CD4-positive, alpha-beta T cell treated with Interleukin-1 beta for 1 hour (primary cell): ENCODE data around the gene ADAM12.
"Not testable (repeated sequence)": the region's sequence is repeated elsewhere in the genome, so short reads cannot be mapped to it uniquely, and the experiment has no call there.

Experiments
- DNase-seq, 2 donors: peaks; one replicate each; pipeline ENCODE4 v3.0.0-alpha.2; 2020 to 2022

Gene ADAM12

GRCh38 chr10:126072622-126073021, 315.7 kb downstream of the ADAM12 start:
- DNase-seq, result no peak

GRCh38 chr10:126070476-126071215, 317.6 kb downstream of the ADAM12 start:
- DNase-seq, result no peak

- no peak for DNase-seq
These were observed 320.0 kb downstream of the ADAM12 start for GRCh38 chr10:126068322-126068721.

GRCh38 chr10:126066456-126066855, 321.8 kb downstream of the ADAM12 start:
- no peak for DNase-seq

GRCh38 chr10:126065751-126066377, 322.4 kb downstream of the ADAM12 start:
- no peak for DNase-seq

GRCh38 chr10:126064512-126064911, 323.8 kb downstream of the ADAM12 start:
- DNase-seq, result no peak

- no peak for DNase-seq
These were observed 324.9 kb downstream of the ADAM12 start for GRCh38 chr10:126063353-126063791.

- no peak for DNase-seq
These were observed 325.9 kb downstream of the ADAM12 start for GRCh38 chr10:126062131-126063032.

GRCh38 chr10:126061526-126061925, 326.8 kb downstream of the ADAM12 start:
- DNase-seq, result no peak

GRCh38 chr10:126060261-126060931, 327.9 kb downstream of the ADAM12 start:
- DNase-seq, result no peak

- DNase-seq, result no peak
These were observed 329.0 kb downstream of the ADAM12 start for GRCh38 chr10:126059076-126059826.

GRCh38 chr10:126058507-126058906, 329.8 kb downstream of the ADAM12 start:
- DNase-seq, result no peak

GRCh38 chr10:126058104-126058503, 330.2 kb downstream of the ADAM12 start:
- DNase-seq, result no peak

- DNase-seq, result no peak
These were observed 330.8 kb downstream of the ADAM12 start for GRCh38 chr10:126057494-126057893.

GRCh38 chr10:126054191-126054590, 334.1 kb downstream of the ADAM12 start:
- no peak for DNase-seq

- no peak for DNase-seq
These were observed 336.1 kb downstream of the ADAM12 start for GRCh38 chr10:126052171-126052570.

- no peak for DNase-seq
These were observed 338.2 kb downstream of the ADAM12 start for GRCh38 chr10:126049759-126050700.

GRCh38 chr10:126047749-126048148, 340.5 kb downstream of the ADAM12 start:
- not testable (repeated sequence) for DNase-seq

GRCh38 chr10:126046831-126047230, 341.4 kb downstream of the ADAM12 start:
- DNase-seq, result no peak

GRCh38 chr10:126045861-126046260, 342.4 kb downstream of the ADAM12 start:
- no peak for DNase-seq

GRCh38 chr10:126043389-126043788, 344.9 kb downstream of the ADAM12 start:
- no peak for DNase-seq
